Ureter (tissue), 1 donor: Measurements from ENCODE around the gene SERHL2. TPM values are rescaled to one million over a fixed set of nuclear protein-coding genes. Genes with fewer than 3 reads are reported as not detected.
"Not testable (repeated sequence)": the region's sequence is repeated elsewhere in the genome, so short reads cannot be mapped to it uniquely, and the experiment has no call there.

Experiments used
- DNase-seq: peaks from one replicate; pipeline ENCODE4 v3.0.0-alpha.2; 2020; ENCODE audit warnings: low spot score
- total RNA-seq: library from RNA; stranded (reverse); gene quantifications from one replicate; pipeline ENCODE4 v1.2.4, GENCODE V29; 2023
- donor health status: DM: yes; HTN: yes; CAD: no.

The SERHL2 gene
- total RNA-seq, 1 donor from 2014 or later, result 10.8 TPM

DNA sequence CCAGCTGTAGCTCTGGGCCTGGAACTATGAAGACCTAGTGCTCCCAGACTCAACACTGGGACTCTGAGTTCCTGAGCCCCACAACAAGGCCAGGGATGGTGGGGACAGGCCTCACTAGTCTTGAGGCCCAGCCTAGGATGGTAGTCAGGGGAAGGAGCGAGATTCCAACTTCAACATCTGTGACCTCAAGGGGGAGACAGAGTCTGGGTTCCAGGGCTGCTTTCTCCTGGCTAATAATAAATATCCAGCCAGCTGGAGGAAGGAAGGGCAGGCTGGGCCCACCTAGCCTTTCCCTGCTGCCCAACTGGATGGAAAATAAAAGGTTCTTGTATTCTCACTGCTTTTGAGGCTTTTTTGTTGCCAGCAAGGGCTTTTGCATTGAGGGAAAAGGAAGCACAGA is 20.3 kb downstream of the SERHL2 start:
- DNase-seq, result not testable (repeated sequence)

DNA sequence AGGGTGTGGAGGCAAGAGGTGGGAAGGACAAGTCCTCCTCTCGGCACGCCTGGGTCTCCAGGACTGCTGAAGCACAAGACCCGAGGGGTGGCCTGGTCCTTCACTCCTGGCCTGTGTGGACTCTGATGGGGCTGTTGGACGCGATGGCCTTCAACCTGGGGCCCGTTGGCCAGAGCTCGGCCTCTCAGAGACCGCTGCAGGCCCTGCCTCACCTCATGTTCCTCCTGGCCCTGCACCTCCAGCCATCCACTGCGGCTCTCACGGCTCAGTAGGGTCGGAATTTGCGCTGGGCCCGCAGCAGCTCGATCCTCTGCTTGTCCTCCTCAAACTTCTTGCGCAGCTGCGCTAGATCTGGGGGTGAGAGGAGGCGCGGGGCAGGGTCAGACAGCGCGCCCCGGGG is 20.7 kb downstream of the SERHL2 start:
- DNase-seq, result not testable (repeated sequence)

DNA sequence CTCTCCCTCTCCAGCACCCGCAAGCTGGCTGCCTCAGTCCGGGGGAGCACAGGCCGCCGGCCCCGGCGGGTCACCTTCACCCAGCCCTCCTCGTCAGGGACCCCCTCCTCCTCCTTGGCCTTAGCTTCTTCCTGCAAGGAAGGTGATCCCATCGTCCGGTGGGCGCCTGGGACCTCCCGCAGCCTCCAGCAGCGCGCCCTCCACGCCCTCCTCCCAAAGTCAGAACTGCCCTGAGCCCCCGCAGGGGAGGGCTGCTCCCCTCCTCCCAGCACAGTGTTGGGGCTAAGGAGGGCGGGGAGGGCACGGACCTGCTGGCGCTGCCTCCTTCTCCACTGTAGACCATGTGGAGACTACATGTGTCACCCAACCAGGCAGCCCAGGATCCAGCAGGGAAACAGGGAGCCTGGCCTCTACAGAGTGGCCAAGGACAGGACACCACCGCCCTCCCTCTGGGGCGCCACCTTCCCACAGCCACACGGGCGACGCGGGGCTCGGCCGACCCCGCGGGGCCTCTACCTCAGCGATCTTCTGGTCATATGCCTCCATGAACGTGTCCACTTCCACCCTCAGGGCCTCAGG is 22.3 kb downstream of the SERHL2 start:
- not testable (repeated sequence) for DNase-seq

DNA sequence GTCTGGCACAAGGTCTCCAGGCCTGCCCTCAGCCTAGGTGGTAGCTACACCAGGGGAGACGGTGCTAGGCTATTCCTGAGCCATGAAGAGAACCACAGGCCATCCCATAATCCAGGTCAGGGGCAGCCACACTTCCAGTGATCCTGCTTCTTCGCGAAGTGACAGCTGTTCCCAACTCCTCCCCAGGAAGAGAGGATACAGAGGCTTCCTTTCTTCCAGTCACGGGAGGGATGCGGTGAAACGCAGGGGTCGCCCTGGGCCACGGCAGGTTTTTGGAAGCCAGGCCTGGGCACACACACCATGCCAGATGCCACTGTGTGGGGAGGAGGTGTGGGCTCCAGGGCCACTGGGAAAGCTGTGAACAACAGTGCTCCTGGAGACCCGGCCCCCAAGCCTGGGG is 23.4 kb downstream of the SERHL2 start:
- DNase-seq, result not testable (repeated sequence)

DNA sequence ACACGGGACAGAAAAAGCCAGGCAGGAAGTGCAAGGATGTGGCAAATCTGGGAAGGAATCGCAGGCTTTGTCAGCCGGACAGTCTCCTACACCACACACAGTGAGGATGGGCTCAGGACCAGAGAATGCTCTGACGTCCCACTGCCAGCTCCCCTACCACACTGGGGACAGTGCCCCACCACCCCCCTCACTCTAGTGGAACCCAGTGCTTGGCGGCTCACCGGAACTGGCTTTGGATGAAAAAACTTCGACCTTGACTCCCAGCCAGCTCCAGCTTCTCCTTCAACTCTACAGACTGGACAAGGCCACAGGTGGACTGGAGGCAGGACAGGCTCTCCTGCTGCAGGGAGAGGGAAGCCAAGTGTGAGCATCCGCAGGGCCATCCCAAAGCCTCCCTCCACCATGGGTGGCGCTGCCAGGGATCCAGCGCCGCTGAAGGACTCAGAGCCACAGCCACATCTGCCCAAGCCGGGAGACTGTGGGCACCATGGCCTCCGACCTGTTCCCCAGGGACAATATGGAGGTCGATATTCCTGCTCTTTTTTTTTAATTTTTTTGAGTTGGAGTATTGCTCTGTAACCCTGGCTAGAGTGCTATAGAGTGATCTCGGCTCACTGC is 24.0 kb downstream of the SERHL2 start:
- DNase-seq, result no peak

DNA sequence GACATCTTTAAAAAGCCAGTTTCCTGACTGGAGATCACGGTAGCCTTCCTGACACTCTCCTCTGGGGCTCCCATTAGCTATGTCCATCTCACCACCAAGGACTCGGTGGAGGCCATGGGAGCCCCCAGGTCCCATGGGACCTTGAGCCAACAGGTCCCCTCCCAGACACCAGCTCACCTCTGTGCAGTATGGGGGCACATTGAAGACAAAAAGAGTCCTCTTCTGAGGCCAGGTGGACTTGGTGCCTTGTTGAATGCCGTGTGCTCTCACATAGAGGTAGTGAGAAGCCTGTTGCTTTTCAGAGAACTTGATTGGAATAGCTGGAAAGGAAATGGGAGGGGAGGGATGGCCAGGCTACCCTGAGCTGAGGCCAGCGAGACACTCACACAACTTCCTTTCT is 26.3 kb downstream of the SERHL2 start:
- not testable (repeated sequence) for DNase-seq

DNA sequence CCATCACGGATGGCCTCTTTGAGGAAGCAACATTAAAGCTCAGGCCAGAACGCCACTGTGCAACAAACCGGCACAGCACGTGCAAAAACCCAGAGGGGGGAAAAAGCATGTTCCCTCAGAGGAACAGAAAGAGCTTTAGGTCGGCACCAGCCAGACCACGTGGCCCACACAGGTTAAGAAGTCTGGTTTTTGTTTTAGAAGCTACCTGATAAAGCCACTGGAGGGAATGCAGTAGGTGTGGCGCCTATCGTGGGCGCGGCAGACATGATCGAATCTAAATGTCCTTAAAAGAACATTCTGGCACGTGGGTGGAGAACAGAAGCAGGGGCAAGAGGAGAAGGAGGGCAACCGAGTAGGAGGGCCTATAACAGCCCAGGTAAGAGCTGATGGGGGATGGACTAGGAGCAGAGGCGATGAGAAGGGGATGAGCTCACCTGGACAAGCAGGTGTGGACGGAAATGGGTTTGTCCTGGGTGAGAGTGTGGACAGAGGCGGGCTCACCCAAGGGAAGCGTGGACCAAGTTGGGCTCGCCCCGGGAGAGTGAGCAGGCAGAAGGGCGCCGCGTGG is 27.5 kb downstream of the SERHL2 start:
- not testable (repeated sequence) for DNase-seq

DNA sequence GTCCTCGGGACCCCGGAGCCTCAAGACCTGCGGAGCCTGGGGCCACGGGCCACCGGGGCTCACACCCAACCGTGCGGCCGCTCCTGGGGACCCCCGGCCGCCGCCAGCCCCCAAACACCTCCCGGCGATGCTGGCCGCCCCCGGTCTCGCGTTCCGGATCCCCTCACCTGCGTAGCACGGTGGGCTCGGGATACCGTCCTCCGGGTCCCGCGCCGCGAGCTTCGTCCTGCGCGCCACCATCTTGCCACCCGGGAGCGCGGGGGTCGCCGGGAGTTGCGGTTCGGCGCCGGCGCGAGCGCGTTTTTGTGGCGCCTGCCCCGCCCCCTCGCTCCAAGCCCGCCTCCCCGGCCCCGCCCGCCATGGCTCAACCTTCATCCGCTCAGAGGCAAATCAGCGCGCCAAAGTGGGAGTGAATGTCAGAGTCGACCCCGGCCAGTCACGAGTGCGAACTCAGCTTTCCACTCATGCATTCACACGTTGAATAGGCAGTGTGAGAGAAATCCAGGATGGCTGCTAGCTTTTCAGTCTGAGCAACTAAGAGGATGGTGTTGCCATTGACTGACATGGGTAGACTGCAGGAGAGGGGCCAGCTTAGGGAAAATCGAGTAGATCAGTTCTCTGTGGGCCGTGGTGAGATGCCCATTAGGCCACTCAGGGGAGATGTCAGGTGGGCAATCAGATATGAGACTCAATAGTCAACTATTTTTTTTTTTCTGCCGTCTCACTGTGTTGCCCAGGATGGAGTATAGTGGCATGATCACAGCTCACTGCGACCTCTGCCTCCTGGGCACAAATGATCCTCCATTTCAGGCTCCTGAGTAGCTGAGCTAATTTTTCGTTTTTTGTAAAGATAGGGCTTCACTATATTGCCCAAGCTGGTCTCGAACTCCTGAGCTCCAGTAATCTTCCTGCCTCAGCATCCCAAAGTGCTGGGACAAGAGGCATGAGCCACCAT is 28.3 kb downstream of the SERHL2 start:
- peak; percentile 82 for DNase-seq

DNA sequence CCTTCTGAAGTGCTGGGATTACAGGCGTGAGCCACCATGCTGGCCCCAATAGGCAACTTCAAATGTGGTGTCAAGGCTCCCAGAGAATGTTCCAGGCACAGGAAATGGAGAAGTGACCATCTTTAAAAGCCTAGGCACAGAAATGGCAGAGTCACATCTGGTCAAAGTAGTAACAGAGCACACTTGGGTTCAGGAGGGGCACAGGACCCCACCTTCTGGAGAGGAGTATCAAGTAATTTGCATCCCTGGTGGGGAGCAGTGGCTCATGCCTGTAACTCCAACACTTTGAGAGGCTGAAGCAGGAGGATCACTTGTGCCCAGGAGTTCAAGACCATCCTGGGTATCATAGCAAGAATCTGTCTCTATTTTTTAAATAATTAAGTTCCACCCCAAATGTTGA is 29.2 kb downstream of the SERHL2 start:
- DNase-seq, result no peak

DNA sequence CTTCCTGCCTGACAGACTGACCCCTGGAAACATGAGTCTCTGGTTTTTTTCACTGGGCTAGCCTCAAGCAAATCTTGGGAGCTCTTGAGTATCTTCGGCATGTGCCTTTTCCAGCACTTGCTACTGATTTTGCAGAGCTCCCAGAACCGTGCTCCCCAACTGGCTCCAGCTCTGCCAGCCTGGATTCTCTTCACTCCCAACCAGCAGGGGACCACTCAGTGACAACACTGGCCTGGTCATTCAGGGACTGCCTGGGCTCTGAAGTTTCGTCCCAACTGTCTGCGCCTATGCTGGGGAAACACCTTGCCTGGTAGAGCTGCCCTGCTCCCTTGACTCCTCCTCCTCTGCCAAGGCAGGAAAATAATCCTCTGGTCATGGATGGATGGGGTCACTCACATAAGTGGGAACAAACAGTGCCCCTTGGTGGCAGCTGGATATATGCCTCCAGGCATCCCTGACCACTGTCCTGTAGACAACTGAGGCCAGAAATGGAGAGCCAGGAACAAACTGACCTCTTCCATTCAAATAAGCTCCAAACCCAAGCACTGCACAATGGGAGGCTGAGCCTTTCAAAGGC is 30.7 kb downstream of the SERHL2 start:
- no peak for DNase-seq

DNA sequence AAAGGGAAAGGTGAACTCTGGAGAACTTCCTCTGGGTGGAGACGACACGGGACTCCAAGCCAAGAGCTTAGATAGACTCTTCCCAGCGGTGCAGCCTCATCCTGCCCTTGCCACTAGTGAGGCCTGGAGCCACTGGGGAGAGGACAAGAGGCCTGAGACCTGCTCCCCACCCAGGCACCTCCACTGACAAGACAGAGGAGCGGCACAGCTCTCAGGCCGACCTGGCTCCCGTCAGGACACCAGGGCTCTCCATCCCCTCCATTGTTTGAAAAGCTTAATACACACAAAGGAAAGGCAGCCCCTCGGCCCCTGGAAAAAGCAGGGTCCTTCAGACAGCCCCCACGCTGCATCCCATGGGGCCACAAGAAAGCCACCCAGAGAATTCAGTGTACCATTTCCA is 31.3 kb downstream of the SERHL2 start:
- DNase-seq, result no peak

DNA sequence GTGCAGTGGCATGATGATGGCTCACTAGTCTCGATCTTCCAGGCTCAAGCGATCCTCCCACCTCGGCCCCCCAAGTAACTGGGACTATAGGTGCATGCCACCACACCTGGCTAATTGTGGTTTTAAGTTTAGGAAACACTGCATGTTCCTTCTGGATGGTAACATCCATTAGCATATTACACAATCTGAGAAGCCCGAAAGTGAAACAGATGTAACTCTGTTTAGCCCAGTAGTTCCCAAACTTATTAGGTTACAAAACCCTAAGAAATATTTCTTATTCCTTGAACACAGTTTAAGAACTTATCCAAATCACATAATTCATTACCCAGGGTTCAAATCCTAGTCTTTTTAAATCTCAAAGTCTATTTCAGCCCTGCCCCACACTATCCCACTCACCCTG is 32.6 kb downstream of the SERHL2 start:
- DNase-seq, result no peak

DNA sequence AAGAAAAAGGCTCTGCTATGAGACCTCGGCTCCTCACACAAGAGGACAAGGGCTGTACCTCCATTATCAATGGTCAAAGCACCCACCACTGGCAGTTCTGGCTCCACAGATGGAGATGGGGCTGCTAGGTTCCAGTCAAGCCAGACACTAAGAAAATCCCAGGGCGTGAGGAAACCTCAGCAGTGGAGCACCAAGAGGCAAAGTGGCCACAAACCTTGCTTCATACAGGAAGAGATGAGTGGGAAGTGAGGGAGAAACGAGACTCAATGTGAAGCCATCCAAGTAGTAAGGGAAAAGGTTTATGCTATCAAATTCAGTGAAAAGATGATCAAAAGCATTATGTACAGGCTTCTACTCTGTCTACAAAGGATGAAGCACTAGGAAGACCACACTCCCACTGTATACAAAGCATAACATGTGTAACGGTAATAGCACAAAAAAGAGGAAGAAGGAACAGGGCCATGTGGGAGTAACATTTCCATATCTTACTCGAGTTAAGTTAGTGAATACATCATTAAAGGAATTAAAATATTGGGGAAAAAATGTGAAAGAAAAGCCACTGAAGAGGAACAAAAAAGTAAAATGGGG is 33.9 kb downstream of the SERHL2 start:
- no peak for DNase-seq

DNA sequence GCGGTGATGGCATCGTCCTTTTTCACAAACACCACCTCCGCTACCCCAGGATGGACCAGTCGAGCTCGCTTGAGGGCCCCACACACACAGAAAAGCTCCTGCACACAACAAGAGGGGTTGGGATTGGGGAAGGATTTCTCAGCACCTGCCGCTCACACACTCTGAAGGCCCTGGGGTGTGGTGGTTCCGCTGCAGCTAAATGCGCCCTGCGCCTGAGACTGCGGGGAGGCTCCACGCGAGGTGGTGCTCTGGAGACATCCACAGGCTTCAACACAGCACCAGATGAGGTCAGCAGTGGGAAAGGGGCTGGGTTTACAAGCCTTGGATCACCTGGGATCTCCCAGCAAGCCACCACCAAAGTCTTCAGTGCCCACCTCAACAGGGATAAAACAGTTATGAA is 38.2 kb downstream of the SERHL2 start:
- no peak for DNase-seq

DNA sequence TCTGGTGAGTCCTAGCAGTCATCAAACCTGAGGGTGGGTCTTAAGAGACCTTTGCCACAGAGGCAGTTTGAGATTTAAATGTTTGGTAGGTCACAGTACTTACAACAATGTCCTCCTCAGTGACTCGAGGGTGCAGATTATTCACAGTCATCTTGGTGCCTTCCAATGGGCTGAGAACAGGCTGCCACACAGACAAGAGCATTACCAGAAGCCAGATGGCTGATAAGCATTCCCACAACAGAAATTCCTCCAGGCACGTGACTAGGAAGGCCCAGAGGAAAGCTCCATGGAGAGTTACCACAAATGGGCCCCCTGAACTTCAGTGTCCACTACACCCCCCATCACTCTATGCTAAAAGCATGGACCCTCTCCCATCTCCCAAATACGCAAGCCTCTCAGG is 41.7 kb downstream of the SERHL2 start:
- DNase-seq, result no peak

DNA sequence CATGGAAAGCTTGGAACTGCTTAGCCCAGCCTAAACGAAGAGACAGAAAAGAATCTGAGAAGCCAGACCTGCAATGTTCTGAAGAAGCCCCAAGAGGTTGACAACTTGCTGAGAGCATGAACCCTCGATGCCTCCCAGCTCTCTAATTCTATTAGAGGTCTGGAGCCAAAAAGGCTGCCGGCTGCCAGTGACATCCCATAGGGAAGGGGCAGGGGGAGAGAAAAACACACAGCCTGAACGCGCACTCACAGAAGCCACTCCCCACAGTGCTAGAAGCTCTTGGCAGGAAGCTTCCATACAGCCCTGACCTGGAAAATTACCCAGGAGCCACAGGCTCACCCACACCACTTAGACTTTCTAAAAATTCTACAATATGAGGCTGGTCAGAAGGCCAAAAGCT is 42.6 kb downstream of the SERHL2 start:
- no peak for DNase-seq

DNA sequence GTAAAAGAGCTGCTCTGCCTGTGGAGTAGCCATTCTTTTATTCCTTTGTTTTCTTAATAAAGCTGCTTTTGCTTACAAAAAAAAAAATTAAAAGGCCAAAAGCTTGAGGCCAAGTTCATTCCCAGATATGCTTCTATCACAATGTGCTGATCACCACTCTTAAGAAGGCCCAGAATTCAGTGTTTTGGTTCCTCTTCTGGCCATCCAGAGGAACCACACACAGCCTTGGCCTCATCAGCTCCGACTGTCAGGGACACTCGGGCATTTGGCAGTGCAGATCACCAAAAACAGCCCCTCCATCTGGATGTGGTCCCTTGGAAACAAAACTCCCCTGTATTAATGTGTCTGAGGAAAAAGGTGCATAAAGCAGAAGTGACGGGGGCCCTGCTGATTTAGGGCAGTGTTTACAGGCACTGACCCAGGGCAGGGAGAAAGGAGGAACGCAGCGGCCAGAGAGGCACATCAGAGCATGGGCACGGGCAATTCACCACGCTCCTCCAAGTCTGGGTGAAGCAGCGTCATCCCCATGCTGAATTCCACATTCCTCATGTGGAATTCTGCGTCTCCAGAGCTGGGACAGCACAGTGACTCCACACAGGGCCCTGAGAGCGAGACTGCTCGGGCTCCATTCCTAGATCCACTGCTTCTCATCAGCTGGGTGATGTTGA is 43.2 kb downstream of the SERHL2 start:
- DNase-seq, result no peak

DNA sequence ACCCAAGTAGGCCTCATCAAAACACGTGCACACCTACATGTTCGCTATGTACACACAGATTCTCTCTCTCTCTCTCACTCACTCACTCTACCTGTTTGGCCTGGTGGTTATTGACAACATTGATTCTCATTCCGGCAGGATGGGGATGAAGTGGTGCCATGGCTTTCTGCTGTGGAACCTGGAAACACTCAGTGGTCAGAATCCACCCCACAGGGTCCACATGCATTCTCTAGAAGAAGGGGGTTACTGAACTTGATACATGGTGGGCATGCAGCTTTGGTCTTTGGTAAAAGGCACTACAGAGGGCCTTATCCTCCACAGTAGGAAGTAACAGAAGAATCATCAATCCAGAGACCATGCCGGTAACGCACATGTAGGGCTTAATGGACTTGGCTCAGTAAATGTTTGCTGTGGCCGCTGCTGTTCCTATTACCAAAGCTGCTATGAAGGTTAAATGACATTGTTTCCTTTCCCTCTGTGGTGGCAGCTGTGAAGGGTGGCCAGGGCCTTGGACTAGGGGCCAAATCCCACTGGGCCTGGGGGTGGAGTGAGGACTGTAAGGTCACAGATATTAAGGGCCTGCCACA is 48.2 kb downstream of the SERHL2 start:
- no peak for DNase-seq

DNA sequence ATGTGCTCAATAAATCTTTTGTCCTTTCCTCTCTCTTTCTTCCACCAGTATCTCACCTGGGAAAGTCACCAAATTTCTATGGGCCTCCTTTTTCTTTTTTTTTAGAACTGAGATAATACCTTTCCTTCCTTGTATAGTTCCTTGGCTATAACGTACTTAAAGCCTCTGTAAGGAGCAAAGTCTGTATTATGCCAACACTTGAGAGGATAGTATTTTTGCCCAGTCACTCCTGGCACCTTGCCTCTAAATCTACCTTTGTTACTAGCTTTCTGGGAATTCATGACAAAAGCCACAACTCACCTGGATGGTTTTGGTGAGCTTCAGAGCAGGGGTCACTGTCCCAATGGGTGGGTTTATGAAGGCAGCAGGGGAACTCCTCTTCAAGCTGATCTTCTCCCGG is 48.7 kb downstream of the SERHL2 start:
- DNase-seq, result no peak

DNA sequence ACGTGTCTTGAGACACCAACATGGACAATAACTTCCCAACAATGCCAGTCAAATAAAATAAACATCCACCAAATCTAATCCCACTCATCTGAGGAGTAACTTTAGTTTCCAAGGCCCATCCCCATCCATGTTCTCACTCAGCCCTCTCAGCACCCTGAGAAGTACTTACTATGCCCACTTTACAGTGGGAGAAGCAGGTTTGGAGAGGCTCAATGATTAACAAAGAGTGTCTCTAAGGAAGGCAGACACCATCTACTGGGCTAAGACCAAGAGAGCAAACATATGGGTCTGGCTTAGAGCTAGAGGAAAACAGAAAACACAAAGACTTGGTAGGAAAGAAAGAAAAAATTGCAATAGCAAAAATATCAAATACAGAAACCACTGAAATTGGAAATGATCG is 49.7 kb downstream of the SERHL2 start:
- DNase-seq, result no peak

DNA sequence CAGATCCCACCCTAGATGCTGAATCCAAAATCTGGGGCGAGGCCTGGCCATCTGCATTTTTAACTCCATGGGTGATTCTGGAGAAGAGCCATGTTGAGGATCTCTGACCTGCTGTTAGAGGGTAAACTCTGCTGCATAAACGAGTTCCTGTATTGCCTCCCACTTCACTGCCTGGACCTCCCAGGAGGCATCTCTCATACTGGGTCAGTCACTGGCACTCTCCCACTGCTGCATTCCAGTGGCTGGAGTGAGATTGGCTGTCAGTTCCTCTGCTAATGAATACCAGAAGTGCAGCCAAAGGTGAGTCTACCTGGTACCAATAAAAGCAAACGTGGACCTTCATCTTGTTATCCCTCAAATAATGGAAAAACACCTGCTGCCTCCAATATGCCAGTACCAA is 50.6 kb downstream of the SERHL2 start:
- no peak for DNase-seq
